Colonic mucosa (tissue), 4 donors: Measurements from ENCODE around the gene VAMP5. TPM values are rescaled to one million over a fixed set of nuclear protein-coding genes. Genes with fewer than 3 reads are reported as not detected.
"Not testable (repeated sequence)": the region's sequence is repeated elsewhere in the genome, so short reads cannot be mapped to it uniquely, and the experiment has no call there.

Experiments used
- DNase-seq: peaks from one replicate; pipeline ENCODE4 v3.0.0-alpha.2; 2020
- H3K27ac ChIP-seq: fragments of 200-600 bp; one replicate; pipeline ENCODE4 v1.8.0; 2021
- H3K27me3 ChIP-seq: fragments of 200-600 bp; one replicate; pipeline ENCODE4 v1.8.0; 2021
- H3K36me3 ChIP-seq: fragments of 200-600 bp; one replicate; pipeline ENCODE4 v1.8.0; 2021
- H3K4me1 ChIP-seq: fragments of 200-600 bp; one replicate; pipeline ENCODE4 v1.8.0; 2021; ENCODE audit warnings: mild to moderate bottlenecking
- H3K4me3 ChIP-seq: fragments of 200-600 bp; one replicate; pipeline ENCODE4 v1.8.0; 2021
- H3K9ac ChIP-seq, 2 donors: one replicate each; pipeline ENCODE4 v1.7.0; 2013; ENCODE audit warnings: control low read depth in 2 of 2, low read depth in 2 of 2, low read length in 2 of 2
- H3K9me3 ChIP-seq: fragments of 200-600 bp; one replicate; pipeline ENCODE4 v1.8.0; 2021
- CTCF ChIP-seq: fragments of 200-600 bp; IDR thresholded peaks from one replicate; pipeline ENCODE4 v1.8.0; 2022; ENCODE audit warnings: antibody characterized with exemption, mild to moderate bottlenecking
- intact Hi-C: fragments of 100-400 bp; cut with DNase I; formaldehyde crosslinking; loops from one replicate; pipeline ENCODE4 v1.14.1; 2022
- total RNA-seq, 2 donors: library from RNA; stranded (reverse); fragmentation: NEBNext Ultra II Directional in 1 of 2; extraction: Animal tissue kit (Norgen Biotek cat#: 25700) in 1 of 2; gene quantifications; one replicate each; pipeline ENCODE4 v1.2.1, GENCODE V29; 2021
- donor health status: healthy.
- donor health status: DM: no; HTN: no; CAD: no.
- donor health status: DM: no; HTN: no; CAD: no.

VAMP5 gene
- total RNA-seq, 2 donors from 2014 or later: 14.0 to 16.9 TPM

GRCh38 chr2:85553184-85553583 lies 31.0 kb upstream of the VAMP5 start:
- H3K27ac ChIP-seq: no peak overlapping the region
- no peaks in the 10 kb centered on the region for H3K4me1 ChIP-seq
- no peak overlapping the region for H3K9ac ChIP-seq
- no peak overlapping the region for H3K4me3 ChIP-seq
- no peaks in the 10 kb centered on the region for H3K27me3 ChIP-seq
- TF ChIP-seq CTCF: no peak
- intact Hi-C loops: loop anchor here (2.0 to 10.0 kb wide), 2 partner anchors 132 to 158 kb away; no protein-coding TSS in a partner anchor
- no peak for DNase-seq
- H3K9me3 ChIP-seq: no peaks in the 10 kb centered on the region
- H3K36me3 ChIP-seq: peaks cover 4% of the 10 kb centered on the region

GRCh38 chr2:85554980-85555612 lies 29.1 kb upstream of the VAMP5 start:
- Histone ChIP-seq H3K36me3 (peaks cover 4% of the 10 kb centered on the region), H3K4me3 (no peak overlapping the region), H3K9ac (no peak overlapping the region), H3K4me1 (no peaks in the 10 kb centered on the region), H3K27me3 (no peaks in the 10 kb centered on the region), H3K9me3 (no peaks in the 10 kb centered on the region), H3K27ac (no peak overlapping the region)
- intact Hi-C loops: loop anchor here (10.0 kb wide), 1 partner anchor 160 kb away; no protein-coding TSS in a partner anchor
- no peak for DNase-seq
- no peak for TF ChIP-seq CTCF

GRCh38 chr2:85557130-85557529 lies 27.1 kb upstream of the VAMP5 start:
- DNase-seq: no peak
- H3K4me3 ChIP-seq: no peak overlapping the region
- peaks cover 5% of the 10 kb centered on the region for H3K4me1 ChIP-seq
- H3K36me3 ChIP-seq: peaks cover 4% of the 10 kb centered on the region
- H3K9ac ChIP-seq: no peak overlapping the region
- H3K27me3 ChIP-seq: no peaks in the 10 kb centered on the region
- no peak overlapping the region for H3K27ac ChIP-seq
- H3K9me3 ChIP-seq: no peaks in the 10 kb centered on the region
- no peak for TF ChIP-seq CTCF
- intact Hi-C loops: loop anchor here (10.0 kb wide), 1 partner anchor 162 kb away; no protein-coding TSS in a partner anchor

GRCh38 chr2:85558160-85558559 lies 26.1 kb upstream of the VAMP5 start:
- intact Hi-C loops: loop anchor here (10.0 kb wide), 1 partner anchor 163 kb away; no protein-coding TSS in a partner anchor

GRCh38 chr2:85560403-85560726 lies 23.9 kb upstream of the VAMP5 start:
- intact Hi-C loops, H3K27ac ChIP-seq: not testable (repeated sequence)

More at GRCh38 chr2:85558160-85558559, 26.1 kb upstream of the VAMP5 start:
- no peak for TF ChIP-seq CTCF
- Histone ChIP-seq H3K27me3 (no peaks in the 10 kb centered on the region), H3K9ac (no peak overlapping the region), H3K36me3 (peaks cover 4% of the 10 kb centered on the region), H3K27ac (no peak overlapping the region), H3K4me1 (peaks cover 5% of the 10 kb centered on the region), H3K4me3 (no peak overlapping the region), H3K9me3 (no peaks in the 10 kb centered on the region)
- DNase-seq: no peak

GRCh38 chr2:85560812-85561279 lies 23.4 kb upstream of the VAMP5 start:
- TF ChIP-seq CTCF: no peak
- H3K4me1 ChIP-seq: peaks cover 5% of the 10 kb centered on the region
- peak overlapping the region; percentile 73 to 86 for H3K9ac ChIP-seq
- peak overlapping the region; percentile 73 for H3K4me3 ChIP-seq
- no peak for DNase-seq
- H3K27ac ChIP-seq: peak overlapping the region; percentile 73
- no peaks in the 10 kb centered on the region for H3K36me3 ChIP-seq
- intact Hi-C loops: no loop called here
- H3K27me3 ChIP-seq: no peaks in the 10 kb centered on the region
- H3K9me3 ChIP-seq: no peaks in the 10 kb centered on the region

More at GRCh38 chr2:85560403-85560726, 23.9 kb upstream of the VAMP5 start:
- not testable (repeated sequence) for H3K36me3 ChIP-seq, H3K4me1 ChIP-seq, H3K9me3 ChIP-seq, H3K27me3 ChIP-seq, DNase-seq
- H3K4me3 ChIP-seq: peak overlapping the region; percentile 73
- peak overlapping the region in 1 of 2 donors; percentile 86 for H3K9ac ChIP-seq
